Astrocyte (in vitro differentiated cells and primary cell): ENCODE data around the gene RPS6KA2. TPM values are rescaled to one million over a fixed set of nuclear protein-coding genes. Genes with fewer than 3 reads are reported as not detected.

Experiments used
- DNase-seq: peaks from one replicate; pipeline ENCODE4 v3.0.0-alpha.2; 2010; ENCODE audit warnings: low read depth
- FAIRE-seq: peaks from 2 replicates; lab custom pipeline; 2011; peaks lifted over from hg19 to GRCh38; lab: Jason Lieb, UNC
- H2AFZ ChIP-seq: 2 replicates; pipeline ENCODE4 v1.6.0; 2012; ENCODE audit warnings: low read depth, low read length, inconsistent platforms
- H3K27ac ChIP-seq: 2 replicates; pipeline ENCODE4 v1.5.1; 2011; ENCODE audit warnings: low read depth, low read length, inconsistent platforms
- H3K27me3 ChIP-seq: 2 replicates; pipeline ENCODE4 v1.6.0; 2011; ENCODE audit warnings: low read length, inconsistent platforms; ENCODE audit not compliant: insufficient read depth
- H3K36me3 ChIP-seq: 2 replicates; pipeline ENCODE4 v1.5.1; 2011; ENCODE audit warnings: low read length, inconsistent platforms; ENCODE audit not compliant: insufficient read depth
- H3K4me1 ChIP-seq: 2 replicates; pipeline ENCODE4 v1.5.1; 2011; ENCODE audit warnings: low read length, inconsistent platforms; ENCODE audit not compliant: insufficient read depth
- H3K4me2 ChIP-seq: 2 replicates; pipeline ENCODE4 v1.6.0; 2012; ENCODE audit warnings: low read length, inconsistent platforms
- H3K4me3 ChIP-seq: 2 replicates; pipeline ENCODE4 v1.5.1; 2011; ENCODE audit warnings: low read depth, mild to moderate bottlenecking, low read length, inconsistent platforms; ENCODE audit not compliant: insufficient read depth
- H3K79me2 ChIP-seq: 2 replicates; pipeline ENCODE4 v1.6.0; 2012; ENCODE audit warnings: mild to moderate bottlenecking, low read length, inconsistent platforms; ENCODE audit not compliant: insufficient read depth
- H3K9ac ChIP-seq: 2 replicates; pipeline ENCODE4 v1.6.0; 2012; ENCODE audit warnings: mild to moderate bottlenecking, low read length, inconsistent platforms
- H3K9me3 ChIP-seq: 2 replicates; pipeline ENCODE4 v1.5.1; 2012; ENCODE audit warnings: low read depth, mild to moderate bottlenecking, low read length, inconsistent platforms; ENCODE audit not compliant: insufficient read depth
- H4K20me1 ChIP-seq: 2 replicates; pipeline ENCODE4 v1.6.0; 2012; ENCODE audit warnings: low read length, inconsistent platforms; ENCODE audit not compliant: insufficient read depth
- H3K27ac Mint-ChIP-seq: one replicate; pipeline ENCODE4 v1.8.0; 2021; ENCODE audit warnings: mild to moderate bottlenecking, mixed read lengths; ENCODE audit not compliant: unreplicated experiment
- H3K27me3 Mint-ChIP-seq: one replicate; pipeline ENCODE4 v1.8.0; 2021; ENCODE audit warnings: low read depth, mixed read lengths; ENCODE audit not compliant: unreplicated experiment
- H3K36me3 Mint-ChIP-seq: one replicate; pipeline ENCODE4 v1.8.0; 2021; ENCODE audit warnings: low read depth, mixed read lengths; ENCODE audit not compliant: unreplicated experiment
- H3K4me1 Mint-ChIP-seq: one replicate; pipeline ENCODE4 v1.8.0; 2021; ENCODE audit warnings: low read depth, mixed read lengths; ENCODE audit not compliant: unreplicated experiment
- H3K4me3 Mint-ChIP-seq: one replicate; pipeline ENCODE4 v1.8.0; 2021; ENCODE audit warnings: mild to moderate bottlenecking, moderate library complexity, mixed read lengths; ENCODE audit not compliant: unreplicated experiment
- H3K9me3 Mint-ChIP-seq: one replicate; pipeline ENCODE4 v1.8.0; 2021; ENCODE audit warnings: mild to moderate bottlenecking, mixed read lengths; ENCODE audit not compliant: unreplicated experiment
- EZH2 ChIP-seq: IDR thresholded peaks from 2 replicates; pipeline ENCODE4 v1.6.1; 2012; ENCODE audit warnings: mild to moderate bottlenecking, low read length, inconsistent platforms; ENCODE audit not compliant: insufficient read depth
- total RNA-seq: library from RNA; stranded (reverse); gene quantifications from 2 replicates; pipeline ENCODE4 v1.2.1, GENCODE V29; 2021
- TF ChIP-seq, protein P1 (sequence below): IDR thresholded peaks from 2 replicates; pipeline ENCODE4 v1.5.1; 2011; ENCODE audit warnings: low read depth, mild to moderate bottlenecking, inconsistent platforms, low read length, moderate library complexity; ENCODE audit not compliant: insufficient read depth

Gene RPS6KA2
- total RNA-seq, 1 donor from 2014 or later: 33.5 TPM

DNA sequence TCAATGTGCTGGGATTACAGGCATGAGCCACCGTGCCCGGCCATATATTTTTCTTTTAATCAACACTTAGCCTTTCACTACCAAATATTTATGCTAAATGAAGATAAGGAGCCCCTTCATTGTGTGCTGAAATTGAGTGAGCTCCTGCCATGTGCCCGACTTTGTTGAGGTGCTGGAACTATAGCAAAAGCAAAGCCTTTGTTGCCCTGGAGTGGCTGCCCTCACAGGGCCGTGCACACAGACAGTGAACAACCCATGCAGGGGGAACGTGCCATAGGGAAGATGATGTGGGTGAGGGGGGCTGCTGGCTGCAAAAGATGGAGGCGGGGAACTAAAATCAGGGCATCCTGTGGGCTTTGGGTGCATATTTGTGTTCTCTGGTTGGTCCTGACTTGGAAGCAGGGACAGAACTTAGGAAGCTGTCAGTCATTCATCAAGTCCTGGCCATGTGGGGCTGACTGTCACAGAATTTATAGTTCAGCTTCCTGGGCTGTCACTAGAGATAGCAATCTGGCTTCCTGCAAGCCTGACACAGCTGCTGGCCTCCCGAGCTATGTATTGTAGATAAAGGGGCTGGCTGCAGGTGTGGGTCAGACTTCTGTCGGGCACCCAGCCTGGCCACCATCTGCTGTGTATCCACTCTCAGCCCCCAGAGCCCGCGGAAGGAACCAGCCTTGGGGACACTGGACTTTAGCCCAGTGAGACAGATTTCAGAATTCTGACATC is 187.5 kb downstream of the RPS6KA2 start:
- no peaks in the 10 kb centered on the region for H3K79me2 ChIP-seq
- Mint-ChIP-seq H3K4me1 (no peaks in the 10 kb centered on the region), H3K36me3 (peaks cover 13% of the 10 kb centered on the region), H3K27me3 (no peaks in the 10 kb centered on the region), H3K9me3 (peaks cover 2% of the 10 kb centered on the region), H3K27ac (no peak overlapping the region), H3K4me3 (no peak overlapping the region)
- no peak overlapping the region for H3K9ac ChIP-seq
- no peak overlapping the region for H3K27ac ChIP-seq
- no peaks in the 10 kb centered on the region for H3K27me3 ChIP-seq
- no peak overlapping the region for H3K4me2 ChIP-seq
- no peak overlapping the region for H2AFZ ChIP-seq
- no peaks in the 10 kb centered on the region for H3K4me1 ChIP-seq
- no peak for FAIRE-seq
- no peaks in the 10 kb centered on the region for H4K20me1 ChIP-seq
- no peak for DNase-seq
- H3K4me3 ChIP-seq: no peak overlapping the region
- no peaks in the 10 kb centered on the region for H3K9me3 ChIP-seq
- no peak for TF ChIP-seq EZH2
- TF ChIP-seq, protein P1, sequence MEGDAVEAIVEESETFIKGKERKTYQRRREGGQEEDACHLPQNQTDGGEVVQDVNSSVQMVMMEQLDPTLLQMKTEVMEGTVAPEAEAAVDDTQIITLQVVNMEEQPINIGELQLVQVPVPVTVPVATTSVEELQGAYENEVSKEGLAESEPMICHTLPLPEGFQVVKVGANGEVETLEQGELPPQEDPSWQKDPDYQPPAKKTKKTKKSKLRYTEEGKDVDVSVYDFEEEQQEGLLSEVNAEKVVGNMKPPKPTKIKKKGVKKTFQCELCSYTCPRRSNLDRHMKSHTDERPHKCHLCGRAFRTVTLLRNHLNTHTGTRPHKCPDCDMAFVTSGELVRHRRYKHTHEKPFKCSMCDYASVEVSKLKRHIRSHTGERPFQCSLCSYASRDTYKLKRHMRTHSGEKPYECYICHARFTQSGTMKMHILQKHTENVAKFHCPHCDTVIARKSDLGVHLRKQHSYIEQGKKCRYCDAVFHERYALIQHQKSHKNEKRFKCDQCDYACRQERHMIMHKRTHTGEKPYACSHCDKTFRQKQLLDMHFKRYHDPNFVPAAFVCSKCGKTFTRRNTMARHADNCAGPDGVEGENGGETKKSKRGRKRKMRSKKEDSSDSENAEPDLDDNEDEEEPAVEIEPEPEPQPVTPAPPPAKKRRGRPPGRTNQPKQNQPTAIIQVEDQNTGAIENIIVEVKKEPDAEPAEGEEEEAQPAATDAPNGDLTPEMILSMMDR: no peak
- peaks cover 2% of the 10 kb centered on the region for H3K36me3 ChIP-seq

DNA sequence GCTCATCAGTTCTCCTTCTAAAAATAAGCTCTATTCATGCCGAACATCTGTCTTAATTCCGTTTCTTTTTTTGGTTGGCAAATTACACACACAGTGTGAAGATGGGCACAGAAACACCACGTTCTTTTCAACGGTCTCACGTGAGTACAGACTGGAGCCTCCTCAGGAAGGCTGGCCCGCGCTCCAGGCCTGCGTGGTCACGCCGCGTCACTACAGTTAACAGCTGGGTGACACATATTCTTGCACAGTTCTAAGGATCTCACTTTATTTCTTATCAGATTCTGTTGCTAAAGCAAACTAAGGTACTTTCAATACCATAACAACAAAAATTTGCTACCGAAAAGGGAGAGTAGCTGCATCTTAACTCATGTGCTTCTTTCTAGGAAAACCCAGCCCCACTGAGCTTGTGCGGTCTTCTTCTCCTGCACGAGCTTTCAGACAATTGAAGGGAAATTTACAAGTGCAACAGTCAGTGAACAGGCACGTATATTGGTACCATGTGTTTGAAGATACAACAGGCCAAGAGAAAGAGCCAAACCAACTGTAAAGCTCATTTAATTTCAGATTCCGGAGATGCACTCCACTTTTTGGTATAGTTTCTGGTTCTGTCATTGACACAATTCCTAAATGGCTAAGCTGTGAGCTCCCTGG is 188.7 kb downstream of the RPS6KA2 start:
- H3K9ac ChIP-seq: no peak overlapping the region
- no peak overlapping the region for H3K27ac ChIP-seq
- Mint-ChIP-seq H3K36me3 (peaks cover 13% of the 10 kb centered on the region), H3K9me3 (peaks cover 2% of the 10 kb centered on the region), H3K27me3 (no peaks in the 10 kb centered on the region), H3K27ac (peak overlapping the region; percentile 13), H3K4me1 (no peaks in the 10 kb centered on the region), H3K4me3 (no peak overlapping the region)
- H3K4me3 ChIP-seq: no peak overlapping the region
- FAIRE-seq: no peak
- no peaks in the 10 kb centered on the region for H3K9me3 ChIP-seq
- H3K27me3 ChIP-seq: no peaks in the 10 kb centered on the region
- no peak overlapping the region for H2AFZ ChIP-seq
- no peak overlapping the region for H3K4me2 ChIP-seq
- no peak for TF ChIP-seq EZH2
- TF ChIP-seq, protein P1: no peak
- no peak for DNase-seq
- no peaks in the 10 kb centered on the region for H3K79me2 ChIP-seq
- no peaks in the 10 kb centered on the region for H3K36me3 ChIP-seq
- no peaks in the 10 kb centered on the region for H3K4me1 ChIP-seq
- H4K20me1 ChIP-seq: no peaks in the 10 kb centered on the region

DNA sequence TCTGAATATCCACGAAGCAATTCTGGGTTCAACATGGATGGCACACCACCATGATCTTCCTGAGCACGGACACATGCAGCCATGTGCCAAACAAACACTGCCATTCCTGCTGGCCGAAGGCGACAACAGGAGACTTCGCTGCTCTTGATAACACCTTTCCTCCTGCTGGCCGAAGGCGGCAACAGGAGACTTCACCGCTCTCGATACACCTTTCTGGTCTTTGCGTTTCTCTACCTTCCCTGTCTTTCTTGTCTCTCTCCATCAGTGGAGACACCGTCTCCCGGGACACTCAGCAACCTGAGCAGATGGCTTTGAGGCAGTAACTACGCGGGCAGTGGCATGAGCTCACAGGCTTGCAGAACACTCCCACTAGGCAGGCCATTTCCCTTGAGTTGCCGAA is 189.4 kb downstream of the RPS6KA2 start:
- Mint-ChIP-seq H3K36me3 (peaks cover 13% of the 10 kb centered on the region), H3K4me1 (no peaks in the 10 kb centered on the region), H3K9me3 (peaks cover 2% of the 10 kb centered on the region), H3K27ac (no peak overlapping the region), H3K4me3 (no peak overlapping the region), H3K27me3 (no peaks in the 10 kb centered on the region)
- Histone ChIP-seq H3K27me3 (no peaks in the 10 kb centered on the region), H3K9me3 (no peaks in the 10 kb centered on the region), H3K4me1 (no peaks in the 10 kb centered on the region), H3K79me2 (no peaks in the 10 kb centered on the region), H4K20me1 (no peaks in the 10 kb centered on the region), H3K9ac (no peak overlapping the region), H3K4me3 (no peak overlapping the region), H2AFZ (no peak overlapping the region), H3K4me2 (no peak overlapping the region), H3K27ac (no peak overlapping the region), H3K36me3 (no peaks in the 10 kb centered on the region)
- no peak for TF ChIP-seq EZH2
- TF ChIP-seq, protein P1: no peak
- FAIRE-seq (no peak), DNase-seq (no peak)
